Keratinocyte (primary cell): Measurements from ENCODE around the gene VCAM1. TPM values are rescaled to one million over a fixed set of nuclear protein-coding genes. Genes with fewer than 3 reads are reported as not detected.

Experiments used
- DNase-seq: peaks from one replicate; pipeline ENCODE4 v3.0.0-alpha.2; 2011; ENCODE audit warnings: low read depth, missing footprints, low spot score
- FAIRE-seq: peaks from 2 replicates; lab custom pipeline; 2011; peaks lifted over from hg19 to GRCh38; lab: Jason Lieb, UNC
- H2AFZ ChIP-seq: 2 replicates; pipeline ENCODE4 v1.6.0; 2012; ENCODE audit warnings: low read length, control low read depth, inconsistent platforms; ENCODE audit not compliant: control insufficient read depth
- H3K27ac ChIP-seq: 2 replicates; pipeline ENCODE4 v1.5.1; 2011; ENCODE audit warnings: low read length; ENCODE audit not compliant: control insufficient read depth, insufficient read depth
- H3K27me3 ChIP-seq: 3 replicates; pipeline ENCODE4 v1.6.0; 2011; ENCODE audit warnings: low read length; ENCODE audit not compliant: control insufficient read depth, insufficient read depth; ENCODE audit errors: extremely low read depth
- H3K36me3 ChIP-seq, 2 experiments: 2 replicates in 1 of 2; 3 replicates in 1 of 2; pipeline ENCODE4 v1.5.1; 2011; ENCODE audit warnings: low read length in 2 of 2, mild to moderate bottlenecking in 1 of 2; ENCODE audit not compliant: control insufficient read depth in 2 of 2, insufficient read depth in 2 of 2; ENCODE audit errors: extremely low read depth in 1 of 2
- H3K4me1 ChIP-seq: 3 replicates; pipeline ENCODE4 v1.5.1; 2011; ENCODE audit warnings: low read length; ENCODE audit not compliant: control insufficient read depth, insufficient read depth; ENCODE audit errors: extremely low read depth
- H3K4me2 ChIP-seq: 3 replicates; pipeline ENCODE4 v1.6.0; 2011; ENCODE audit warnings: low read depth, low read length; ENCODE audit not compliant: control insufficient read depth, insufficient read depth; ENCODE audit errors: extremely low read depth
- H3K4me3 ChIP-seq, 3 experiments: fragments of 200-600 bp in 1 of 3; sonication (generic) in 1 of 3; 2 replicates in 2 of 3; 3 replicates in 1 of 3; pipeline ENCODE4 v1.5.1; 2011 to 2016; ENCODE audit warnings: low read length in 3 of 3, mild to moderate bottlenecking in 3 of 3, control low read depth in 2 of 3, inconsistent platforms in 1 of 3, low read depth in 1 of 3, mixed read lengths in 1 of 3, mixed run types in 1 of 3, moderate library complexity in 1 of 3; ENCODE audit not compliant: control insufficient read depth in 2 of 3, insufficient read depth in 2 of 3; ENCODE audit errors: extremely low read depth in 1 of 3
- H3K79me2 ChIP-seq: 2 replicates; pipeline ENCODE4 v1.6.0; 2012; ENCODE audit warnings: low read length; ENCODE audit not compliant: control insufficient read depth, insufficient read depth
- H3K9ac ChIP-seq: 3 replicates; pipeline ENCODE4 v1.6.0; 2011; ENCODE audit warnings: low read length; ENCODE audit not compliant: control insufficient read depth, insufficient read depth; ENCODE audit errors: extremely low read depth
- H3K9me1 ChIP-seq: 3 replicates; pipeline ENCODE4 v1.6.0; 2011; ENCODE audit warnings: low read length; ENCODE audit not compliant: control insufficient read depth, insufficient read depth; ENCODE audit errors: extremely low read depth
- H3K9me3 ChIP-seq: 2 replicates; pipeline ENCODE4 v1.5.1; 2012; ENCODE audit warnings: low read depth, low read length; ENCODE audit not compliant: control insufficient read depth
- H4K20me1 ChIP-seq: 3 replicates; pipeline ENCODE4 v1.6.0; 2011; ENCODE audit warnings: low read length; ENCODE audit not compliant: control insufficient read depth, insufficient read depth; ENCODE audit errors: extremely low read depth
- EZH2 ChIP-seq: IDR thresholded peaks from one replicate; pipeline ENCODE4 v1.6.1; 2012; ENCODE audit warnings: inconsistent platforms, mild to moderate bottlenecking, low read length, moderate library complexity
- dilution Hi-C: fragments of 300-500 bp; cut with MboI; formaldehyde crosslinking; loops from one replicate; pipeline ENCODE4 v1.7.0; 2020; ENCODE audit warnings: low sequenced_read_pairs; ENCODE audit not compliant: extremely low pct_ligation_motif_present
- polyA plus RNA-seq, 5 experiments: library from polyadenylated mRNA; depleted of rRNA in 3 of 5; stranded (reverse) in 3 of 5; stranded (forward) in 1 of 5; unstranded in 1 of 5; fragments of >200 nt; gene quantifications; 1 replicate in 1 of 5; 2 replicates in 3 of 5; 3 replicates in 1 of 5; pipeline versions ENCODE4 v1.2.1 to v1.2.3, GENCODE V29; 2011 to 2012; ENCODE audit warnings: missing spikeins in 2 of 5, low read depth in 1 of 5, low replicate concordance in 1 of 5
- TF ChIP-seq, protein P1 (sequence below), 3 experiments: IDR thresholded peaks in 1 of 3; conservative IDR thresholded peaks in 1 of 3; optimal IDR thresholded peaks in 1 of 3; 2 replicates in 2 of 3; 3 replicates in 1 of 3; pipeline versions ENCODE3 to v1.5.1; 2011; ENCODE audit warnings: low read length in 3 of 3, mild to moderate bottlenecking in 3 of 3, moderate library complexity in 2 of 3, control low read depth in 1 of 3, inconsistent platforms in 1 of 3; ENCODE audit not compliant: insufficient read depth in 2 of 3; ENCODE audit errors: extremely low read depth in 1 of 3

Gene VCAM1
- polyA plus RNA-seq, 1 donor (not counting 4 experiments of a cell fraction or from before 2014, with no cell fraction given), result not detected

DNA sequence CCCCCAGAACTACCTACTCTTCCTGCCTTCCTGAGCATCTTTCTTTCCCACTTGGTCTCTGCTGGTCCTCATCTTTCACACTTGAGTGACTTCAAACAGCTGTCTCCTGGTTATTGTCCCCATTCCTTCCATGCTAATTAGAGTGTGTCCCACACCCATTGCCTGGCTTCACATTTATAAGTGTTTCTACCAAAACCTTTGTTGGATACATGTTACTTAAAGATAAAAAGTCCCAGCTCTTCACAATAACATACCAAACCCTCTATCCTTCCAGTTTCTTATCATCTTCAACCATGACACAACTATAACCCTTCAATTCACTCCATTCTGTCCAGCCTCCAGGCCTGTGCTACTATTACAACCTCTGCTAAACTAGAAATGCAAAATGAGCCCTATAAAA lies 41.0 kb downstream of the VCAM1 start:
- H3K9ac ChIP-seq, result no peak overlapping the region
- TF ChIP-seq, protein P1, sequence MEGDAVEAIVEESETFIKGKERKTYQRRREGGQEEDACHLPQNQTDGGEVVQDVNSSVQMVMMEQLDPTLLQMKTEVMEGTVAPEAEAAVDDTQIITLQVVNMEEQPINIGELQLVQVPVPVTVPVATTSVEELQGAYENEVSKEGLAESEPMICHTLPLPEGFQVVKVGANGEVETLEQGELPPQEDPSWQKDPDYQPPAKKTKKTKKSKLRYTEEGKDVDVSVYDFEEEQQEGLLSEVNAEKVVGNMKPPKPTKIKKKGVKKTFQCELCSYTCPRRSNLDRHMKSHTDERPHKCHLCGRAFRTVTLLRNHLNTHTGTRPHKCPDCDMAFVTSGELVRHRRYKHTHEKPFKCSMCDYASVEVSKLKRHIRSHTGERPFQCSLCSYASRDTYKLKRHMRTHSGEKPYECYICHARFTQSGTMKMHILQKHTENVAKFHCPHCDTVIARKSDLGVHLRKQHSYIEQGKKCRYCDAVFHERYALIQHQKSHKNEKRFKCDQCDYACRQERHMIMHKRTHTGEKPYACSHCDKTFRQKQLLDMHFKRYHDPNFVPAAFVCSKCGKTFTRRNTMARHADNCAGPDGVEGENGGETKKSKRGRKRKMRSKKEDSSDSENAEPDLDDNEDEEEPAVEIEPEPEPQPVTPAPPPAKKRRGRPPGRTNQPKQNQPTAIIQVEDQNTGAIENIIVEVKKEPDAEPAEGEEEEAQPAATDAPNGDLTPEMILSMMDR (optimal IDR thresholded peaks at IDR 0.05 in 1 of 3, IDR thresholded peaks at IDR 0.05 in 1 of 3, conservative IDR thresholded peaks at IDR 0.05 in 1 of 3; ENCODE audit: extremely low read depth in 1 of 3, insufficient read depth in 2 of 3, low read length in 3 of 3), result no peak
- no peak for TF ChIP-seq EZH2
- H3K4me2 ChIP-seq, result no peak overlapping the region
- FAIRE-seq (no peak), DNase-seq (no peak)
- no peaks in the 10 kb centered on the region for H3K79me2 ChIP-seq
- dilution Hi-C loops, result no loop called here
- no peaks in the 10 kb centered on the region for H4K20me1 ChIP-seq
- no peaks in the 10 kb centered on the region for H3K9me1 ChIP-seq
- H3K36me3 ChIP-seq, result no peaks in the 10 kb centered on the region
- H3K27ac ChIP-seq, result no peak overlapping the region
- no peak overlapping the region for H3K4me3 ChIP-seq
- H2AFZ ChIP-seq, result no peak overlapping the region
- no peaks in the 10 kb centered on the region for H3K9me3 ChIP-seq
- H3K27me3 ChIP-seq, result no peaks in the 10 kb centered on the region
- H3K4me1 ChIP-seq, result no peaks in the 10 kb centered on the region

DNA sequence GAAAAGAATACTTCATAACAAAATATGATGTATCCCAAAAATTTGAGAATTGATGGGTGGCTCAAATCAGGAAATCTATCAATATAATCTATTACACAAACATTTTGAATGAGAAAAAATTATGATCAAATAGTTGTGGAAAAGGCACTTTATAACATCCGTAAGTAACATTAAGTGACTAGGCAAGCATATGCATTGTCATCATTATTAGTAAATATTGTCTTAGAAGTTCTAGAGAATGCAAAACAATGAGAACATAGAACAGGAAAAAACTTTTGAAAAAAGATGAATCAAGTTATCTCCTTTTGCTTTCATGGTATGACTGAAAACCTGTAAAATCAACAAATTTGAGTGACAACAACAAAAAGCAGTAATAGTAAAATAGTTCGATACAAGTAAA lies 42.9 kb downstream of the VCAM1 start:
- DNase-seq, result no peak
- Histone ChIP-seq H4K20me1 (no peaks in the 10 kb centered on the region), H3K9me1 (no peaks in the 10 kb centered on the region), H3K36me3 (no peaks in the 10 kb centered on the region), H3K9ac (no peak overlapping the region), H3K4me1 (no peaks in the 10 kb centered on the region), H2AFZ (no peak overlapping the region), H3K79me2 (no peaks in the 10 kb centered on the region), H3K4me2 (no peak overlapping the region), H3K27me3 (no peaks in the 10 kb centered on the region), H3K27ac (no peak overlapping the region), H3K4me3 (no peak overlapping the region), H3K9me3 (no peaks in the 10 kb centered on the region)
- dilution Hi-C loops, result no loop called here
- TF ChIP-seq, protein P1 (optimal IDR thresholded peaks at IDR 0.05 in 1 of 3, IDR thresholded peaks at IDR 0.05 in 1 of 3, conservative IDR thresholded peaks at IDR 0.05 in 1 of 3; ENCODE audit: extremely low read depth in 1 of 3, insufficient read depth in 2 of 3, low read length in 3 of 3), result no peak
- no peak for TF ChIP-seq EZH2
- FAIRE-seq, result no peak
